ENCODE results near the gene SPOCK1.
"Not testable (repeated sequence)": the region's sequence is repeated elsewhere in the genome, so short reads cannot be mapped to it uniquely, and the experiment has no call there.

The SPOCK1 gene

GRCh38 chr5:137263371-137264005 lies 235.6 kb downstream of the SPOCK1 start:
- DNase-seq (ENCODE audit: low read depth), result no peak

DNA sequence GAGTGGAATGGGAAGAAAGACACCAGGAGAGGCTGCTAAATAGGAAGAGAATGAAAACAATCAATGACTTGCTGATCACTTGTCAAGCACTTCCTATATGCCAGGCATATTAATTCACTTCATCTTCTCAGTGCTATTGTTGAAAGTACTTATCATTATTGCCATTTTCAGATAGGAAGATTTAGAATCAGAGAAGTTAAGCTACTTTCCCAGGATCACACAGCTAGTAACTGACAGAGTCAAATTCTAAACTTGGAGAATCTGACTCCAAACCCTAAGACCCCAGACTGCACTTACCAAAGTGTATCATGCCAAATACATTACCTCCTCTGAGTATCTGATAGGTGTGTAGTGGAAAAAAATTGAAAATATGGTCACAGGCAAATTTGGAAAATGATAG lies 236.3 kb downstream of the SPOCK1 start:
- DNase-seq (ENCODE audit: low read depth), result no peak

GRCh38 chr5:137260820-137261695 lies 238.1 kb downstream of the SPOCK1 start:
- no peak for DNase-seq (ENCODE audit: low read depth)

- DNase-seq (ENCODE audit: low read depth), result not testable (repeated sequence)
These were observed 240.0 kb downstream of the SPOCK1 start for GRCh38 chr5:137259115-137259514.

- DNase-seq (ENCODE audit: low read depth), result no peak
These were observed 244.7 kb downstream of the SPOCK1 start for GRCh38 chr5:137254119-137255090.

GRCh38 chr5:137252512-137252911 lies 246.6 kb downstream of the SPOCK1 start:
- no peak for DNase-seq (ENCODE audit: low read depth)

- DNase-seq (ENCODE audit: low read depth), result no peak
These were observed 248.7 kb downstream of the SPOCK1 start for GRCh38 chr5:137250421-137250820.

DNA sequence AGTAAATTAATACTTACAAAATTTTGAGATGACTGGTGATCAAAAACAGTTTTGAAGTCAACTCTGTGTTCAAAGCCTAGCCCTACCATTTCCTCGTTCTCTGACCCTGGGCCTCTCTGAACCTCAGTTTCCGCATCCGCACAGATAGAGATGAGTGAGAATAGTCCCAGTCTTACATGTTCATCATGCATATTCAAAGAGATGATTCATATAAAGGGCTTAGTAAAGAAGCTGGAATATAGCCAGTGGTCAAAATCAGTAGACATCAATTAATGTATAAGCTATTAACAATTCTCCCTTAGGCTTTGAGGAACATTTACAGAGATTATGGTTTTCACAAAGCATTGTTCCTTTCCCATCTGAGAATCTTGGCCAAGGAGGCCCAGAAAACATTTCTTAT lies 250.6 kb downstream of the SPOCK1 start:
- DNase-seq (ENCODE audit: low read depth), result no peak

GRCh38 chr5:137245438-137245837 lies 253.7 kb downstream of the SPOCK1 start:
- no peak for DNase-seq (ENCODE audit: low read depth)

GRCh38 chr5:137240285-137240684 lies 258.8 kb downstream of the SPOCK1 start:
- no peak for DNase-seq (ENCODE audit: low read depth)

DNA sequence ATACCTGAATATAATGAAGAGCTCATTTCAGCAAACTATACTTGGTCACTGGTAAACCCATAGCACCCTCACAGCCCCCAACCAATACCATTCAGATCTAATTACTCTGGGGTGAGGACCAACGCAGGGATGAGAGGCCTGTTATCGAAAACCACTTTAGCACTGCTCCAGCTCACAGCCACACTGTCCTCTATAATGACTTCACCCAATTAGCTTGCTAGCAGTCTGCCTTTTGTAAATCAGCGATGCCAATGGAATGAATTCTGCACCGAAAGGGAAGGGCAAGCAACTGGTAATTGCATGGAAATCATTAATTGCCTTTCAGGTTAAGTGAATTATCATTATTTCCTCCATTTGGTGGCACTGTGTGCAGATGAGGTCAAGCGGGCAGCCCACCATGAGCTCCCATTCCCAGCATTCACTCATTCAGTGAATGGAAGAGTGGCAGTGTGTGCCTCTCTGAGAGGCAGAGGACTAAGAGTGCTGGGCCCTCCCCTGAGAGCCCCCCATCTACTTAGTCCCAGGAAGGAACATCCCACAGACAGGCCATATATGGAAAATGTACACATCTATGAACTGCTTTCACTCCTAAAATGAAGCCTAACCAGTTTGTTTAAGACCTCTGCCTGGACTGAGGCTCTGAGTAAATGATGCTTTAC lies 262.1 kb downstream of the SPOCK1 start:
- DNase-seq (ENCODE audit: low read depth), result no peak

DNA sequence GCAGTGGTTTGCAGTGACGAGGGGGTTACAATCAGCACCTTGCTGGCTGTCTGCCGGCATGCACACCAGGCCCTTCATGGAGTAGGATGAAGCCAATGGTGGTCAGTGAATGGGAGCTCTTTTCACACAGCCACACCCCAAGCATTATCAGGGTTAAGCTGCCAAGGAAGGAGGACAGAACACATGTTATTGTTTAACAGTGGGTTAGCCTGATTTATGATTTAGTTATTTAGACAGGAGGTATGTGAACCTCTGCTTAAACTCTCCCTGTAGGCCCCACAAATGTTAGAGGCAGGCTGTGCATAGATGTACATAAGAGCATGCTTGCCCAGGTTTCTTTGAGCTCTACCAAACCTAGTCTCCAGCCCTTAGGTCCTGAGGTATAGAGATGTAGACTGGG lies 262.9 kb downstream of the SPOCK1 start:
- no peak for DNase-seq (ENCODE audit: low read depth)

GRCh38 chr5:137234973-137235943 lies 263.9 kb downstream of the SPOCK1 start:
- DNase-seq (ENCODE audit: low read depth), result no peak

GRCh38 chr5:137233726-137234125 lies 265.4 kb downstream of the SPOCK1 start:
- DNase-seq (ENCODE audit: low read depth), result no peak

GRCh38 chr5:137233304-137233703 lies 265.8 kb downstream of the SPOCK1 start:
- not testable (repeated sequence) for DNase-seq (ENCODE audit: low read depth)

- DNase-seq (ENCODE audit: low read depth), result no peak
These were observed 267.6 kb downstream of the SPOCK1 start for GRCh38 chr5:137231540-137231939.

DNA sequence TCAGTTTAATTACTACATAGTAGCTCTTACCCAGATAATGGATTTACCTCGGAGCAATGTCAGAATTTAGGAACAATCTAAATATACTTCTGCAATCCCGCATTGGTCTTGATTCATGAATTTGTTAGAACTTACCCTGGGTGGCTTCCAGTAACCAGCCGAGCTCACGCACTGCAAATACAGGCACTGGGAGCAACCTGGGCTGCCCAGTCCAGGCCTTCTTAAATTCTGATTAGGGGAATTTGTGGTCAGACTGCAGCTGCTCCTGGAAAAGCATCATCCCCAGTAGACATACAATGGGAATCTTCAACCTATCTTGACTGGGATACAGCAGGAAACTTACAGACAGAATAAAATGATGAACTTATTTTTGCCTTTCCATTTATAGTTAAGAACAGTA lies 270.3 kb downstream of the SPOCK1 start:
- no peak for DNase-seq (ENCODE audit: low read depth)

- no peak for DNase-seq (ENCODE audit: low read depth)
These were observed 273.0 kb downstream of the SPOCK1 start for GRCh38 chr5:137226081-137226480.

DNA sequence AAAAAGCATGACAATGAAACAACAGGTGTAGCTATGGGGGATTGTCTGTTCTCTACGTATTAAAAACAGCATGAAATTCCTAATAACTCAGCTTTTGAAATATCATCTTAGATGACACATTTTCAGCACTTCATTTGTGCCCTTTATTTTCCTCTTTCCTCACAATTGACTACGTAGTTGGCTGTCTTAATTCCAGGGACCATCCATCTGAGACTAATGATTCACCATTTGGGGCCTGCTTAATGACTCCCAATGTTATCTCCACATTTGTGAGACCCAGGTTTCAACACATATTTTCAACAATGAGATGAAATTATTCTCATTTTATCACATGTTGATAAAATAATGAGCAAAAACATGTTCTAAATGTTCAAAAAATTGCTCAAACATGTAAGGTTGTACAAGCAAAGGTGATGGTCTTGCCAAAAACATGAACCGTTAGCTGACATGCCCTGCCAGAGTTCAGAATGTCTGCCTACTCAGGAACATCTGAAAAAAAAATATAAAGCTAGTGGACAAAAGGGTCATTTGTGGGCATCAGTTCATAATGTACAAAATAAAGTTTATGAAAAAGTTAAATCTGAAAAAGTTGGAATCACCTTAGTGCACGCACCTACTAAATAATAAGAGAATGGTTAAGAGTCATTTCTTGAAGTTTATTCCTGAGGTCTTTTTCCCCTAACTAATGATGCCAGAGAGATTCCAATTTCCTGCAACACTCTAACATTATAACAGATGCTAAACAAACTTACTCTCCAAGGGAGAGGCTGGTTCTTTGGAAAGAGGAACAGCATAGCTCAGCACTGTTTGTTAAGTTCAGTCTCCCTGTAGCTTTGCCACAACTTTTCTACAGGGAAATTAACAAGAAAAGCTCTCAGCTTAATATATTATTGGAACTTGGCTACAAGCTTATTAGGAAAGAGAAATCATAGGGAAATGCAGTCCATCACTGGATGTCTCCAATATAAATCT lies 275.5 kb downstream of the SPOCK1 start:
- no peak for DNase-seq (ENCODE audit: low read depth)
